ENCODE measurements around the gene PRDM16. TPM values are rescaled to one million over a fixed set of nuclear protein-coding genes. Genes with fewer than 3 reads are reported as not detected.

PRDM16 gene
- polyA plus RNA-seq, 1 donor from 2014 or later = not detected

- Mint-ChIP-seq H3K4me3 (no peak overlapping the region), H3K27ac (no peak overlapping the region), H3K9me3 (no peaks in the 10 kb centered on the region), H3K4me1 (no peaks in the 10 kb centered on the region), H3K27me3 (peaks cover 3% of the 10 kb centered on the region), H3K36me3 (no peaks in the 10 kb centered on the region)
Measured at GRCh38 chr1:3029481-3029961, 39.5 kb upstream of the PRDM16 start.

GRCh38 chr1:3029991-3030662, 38.9 kb upstream of the PRDM16 start:
- H3K27ac Mint-ChIP-seq = no peak overlapping the region
- H3K4me1 Mint-ChIP-seq = no peaks in the 10 kb centered on the region
- no peaks in the 10 kb centered on the region for H3K36me3 Mint-ChIP-seq
- H3K4me3 Mint-ChIP-seq = no peak overlapping the region
- peaks cover 3% of the 10 kb centered on the region for H3K27me3 Mint-ChIP-seq
- H3K9me3 Mint-ChIP-seq = no peaks in the 10 kb centered on the region

DNA sequence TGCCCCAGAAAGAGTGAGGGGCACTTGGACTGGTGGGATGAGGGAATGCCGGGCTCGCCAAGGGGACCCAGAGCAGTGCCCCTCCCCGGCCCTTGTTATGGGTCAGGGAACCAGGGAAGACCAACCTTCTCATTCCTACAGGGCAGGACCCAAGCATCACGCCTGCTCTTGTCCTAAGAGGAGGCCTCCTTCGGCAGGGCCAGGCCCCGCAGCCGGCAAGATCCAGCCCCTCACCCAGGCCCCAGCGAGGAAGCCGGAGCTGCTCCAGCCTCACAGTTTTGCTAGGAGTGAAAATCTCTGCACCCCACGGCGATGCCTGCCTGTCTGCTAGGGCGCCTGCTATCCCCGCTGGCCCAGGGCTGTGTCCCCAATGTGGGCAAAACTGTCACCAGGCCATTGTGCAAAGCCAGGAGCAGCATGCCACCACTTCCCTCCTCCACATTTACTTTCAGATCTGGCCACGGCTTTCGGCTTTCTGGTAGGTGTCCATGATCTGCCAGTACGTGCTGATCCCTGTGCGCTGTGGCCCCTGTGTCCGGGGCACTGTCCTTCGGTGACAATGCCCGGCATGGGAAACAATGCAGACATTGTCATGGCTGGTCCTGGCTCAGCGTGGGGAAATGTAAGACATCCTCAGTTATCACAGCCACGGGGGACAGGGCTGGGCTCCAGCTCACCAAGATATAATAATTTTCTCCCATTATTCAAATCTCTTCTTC, 38.2 kb upstream of the PRDM16 start:
- Mint-ChIP-seq H3K36me3 (no peaks in the 10 kb centered on the region), H3K9me3 (no peaks in the 10 kb centered on the region), H3K4me1 (no peaks in the 10 kb centered on the region), H3K4me3 (peak overlapping the region in 1 of 4 donors; percentile 47), H3K27me3 (peaks cover 3% of the 10 kb centered on the region), H3K27ac (no peak overlapping the region)

DNA sequence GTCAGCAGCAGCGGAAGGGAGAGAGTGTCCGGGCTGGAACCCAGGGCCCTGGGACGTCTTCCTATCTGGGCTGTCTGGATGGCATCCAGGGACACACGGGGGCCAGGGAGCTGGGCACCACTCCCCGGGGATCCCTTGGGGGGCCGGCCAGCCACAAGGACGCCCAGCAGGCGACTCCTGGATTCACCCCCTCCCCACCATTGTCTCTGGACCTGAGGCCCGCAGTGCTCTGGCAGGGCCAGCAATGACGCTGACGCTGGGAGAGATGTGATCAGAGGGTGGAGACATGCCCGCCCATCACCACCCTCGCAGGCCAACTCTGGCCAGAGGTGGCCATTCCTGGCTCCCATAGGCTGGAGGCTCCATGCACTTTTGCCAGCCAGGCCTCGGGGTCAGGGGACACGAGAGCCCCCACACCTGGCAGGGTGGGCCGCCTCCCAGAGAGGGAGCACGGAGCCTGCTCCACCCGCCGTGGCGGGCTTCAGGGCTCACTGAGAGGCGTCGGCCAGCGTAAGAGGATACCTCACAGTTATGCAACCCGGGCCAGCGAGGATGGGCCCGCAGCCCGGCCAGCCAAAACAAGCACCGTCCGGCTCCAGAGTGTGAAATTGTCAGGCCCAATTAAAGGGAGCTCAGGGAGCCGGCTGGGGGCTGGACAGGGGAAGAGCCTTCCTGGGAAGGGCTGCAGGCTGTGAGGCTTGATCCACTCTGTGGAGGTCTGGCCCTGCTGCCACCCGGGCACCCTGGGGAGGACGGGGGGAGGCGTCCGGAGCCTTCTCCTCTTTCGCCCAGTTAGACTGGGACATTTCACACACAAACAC, 37.4 kb upstream of the PRDM16 start:
- no peak overlapping the region for H3K4me3 Mint-ChIP-seq
- H3K36me3 Mint-ChIP-seq = no peaks in the 10 kb centered on the region
- H3K27me3 Mint-ChIP-seq = peaks cover 3% of the 10 kb centered on the region
- H3K9me3 Mint-ChIP-seq = no peaks in the 10 kb centered on the region
- no peak overlapping the region for H3K27ac Mint-ChIP-seq
- no peaks in the 10 kb centered on the region for H3K4me1 Mint-ChIP-seq

- peaks cover 3% of the 10 kb centered on the region for H3K27me3 Mint-ChIP-seq
- no peak overlapping the region for H3K27ac Mint-ChIP-seq
- no peaks in the 10 kb centered on the region for H3K9me3 Mint-ChIP-seq
- no peak overlapping the region for H3K4me3 Mint-ChIP-seq
- H3K36me3 Mint-ChIP-seq = no peaks in the 10 kb centered on the region
- no peaks in the 10 kb centered on the region for H3K4me1 Mint-ChIP-seq
Measured at GRCh38 chr1:3032371-3033039, 36.5 kb upstream of the PRDM16 start.

- Mint-ChIP-seq H3K4me3 (no peak overlapping the region), H3K27me3 (peaks cover 3% of the 10 kb centered on the region), H3K27ac (no peak overlapping the region), H3K9me3 (no peaks in the 10 kb centered on the region), H3K36me3 (no peaks in the 10 kb centered on the region), H3K4me1 (no peaks in the 10 kb centered on the region)
Measured at GRCh38 chr1:3033040-3033789, 35.8 kb upstream of the PRDM16 start.

DNA sequence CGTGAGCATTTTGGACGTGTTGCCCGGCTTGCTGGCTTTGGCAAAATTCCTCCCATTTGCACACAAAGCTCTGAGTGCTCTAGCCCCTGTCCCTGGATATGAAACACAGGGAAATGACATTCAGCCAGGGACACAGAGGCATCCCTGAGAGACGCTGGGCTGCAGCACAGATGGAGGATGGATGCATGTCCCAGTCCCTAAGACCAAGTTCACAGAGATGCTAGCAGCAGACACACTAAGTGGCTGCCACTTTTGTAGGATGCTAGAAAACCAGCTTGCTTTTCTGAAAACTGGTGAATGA, 35.3 kb upstream of the PRDM16 start:
- Mint-ChIP-seq H3K27me3 (peaks cover 3% of the 10 kb centered on the region), H3K4me1 (no peaks in the 10 kb centered on the region), H3K9me3 (no peaks in the 10 kb centered on the region), H3K27ac (no peak overlapping the region), H3K36me3 (no peaks in the 10 kb centered on the region), H3K4me3 (no peak overlapping the region)

- H3K36me3 Mint-ChIP-seq = no peaks in the 10 kb centered on the region
- no peaks in the 10 kb centered on the region for H3K4me1 Mint-ChIP-seq
- no peak overlapping the region for H3K4me3 Mint-ChIP-seq
- no peak overlapping the region for H3K27ac Mint-ChIP-seq
- H3K27me3 Mint-ChIP-seq = peaks cover 3% of the 10 kb centered on the region
- no peaks in the 10 kb centered on the region for H3K9me3 Mint-ChIP-seq
Measured at GRCh38 chr1:3034162-3034561, 34.8 kb upstream of the PRDM16 start.

- peaks cover 3% of the 10 kb centered on the region for H3K27me3 Mint-ChIP-seq
- H3K27ac Mint-ChIP-seq = no peak overlapping the region
- H3K4me3 Mint-ChIP-seq = no peak overlapping the region
- H3K36me3 Mint-ChIP-seq = no peaks in the 10 kb centered on the region
- no peaks in the 10 kb centered on the region for H3K9me3 Mint-ChIP-seq
- no peaks in the 10 kb centered on the region for H3K4me1 Mint-ChIP-seq
Measured at GRCh38 chr1:3034728-3035562, 34.1 kb upstream of the PRDM16 start.

DNA sequence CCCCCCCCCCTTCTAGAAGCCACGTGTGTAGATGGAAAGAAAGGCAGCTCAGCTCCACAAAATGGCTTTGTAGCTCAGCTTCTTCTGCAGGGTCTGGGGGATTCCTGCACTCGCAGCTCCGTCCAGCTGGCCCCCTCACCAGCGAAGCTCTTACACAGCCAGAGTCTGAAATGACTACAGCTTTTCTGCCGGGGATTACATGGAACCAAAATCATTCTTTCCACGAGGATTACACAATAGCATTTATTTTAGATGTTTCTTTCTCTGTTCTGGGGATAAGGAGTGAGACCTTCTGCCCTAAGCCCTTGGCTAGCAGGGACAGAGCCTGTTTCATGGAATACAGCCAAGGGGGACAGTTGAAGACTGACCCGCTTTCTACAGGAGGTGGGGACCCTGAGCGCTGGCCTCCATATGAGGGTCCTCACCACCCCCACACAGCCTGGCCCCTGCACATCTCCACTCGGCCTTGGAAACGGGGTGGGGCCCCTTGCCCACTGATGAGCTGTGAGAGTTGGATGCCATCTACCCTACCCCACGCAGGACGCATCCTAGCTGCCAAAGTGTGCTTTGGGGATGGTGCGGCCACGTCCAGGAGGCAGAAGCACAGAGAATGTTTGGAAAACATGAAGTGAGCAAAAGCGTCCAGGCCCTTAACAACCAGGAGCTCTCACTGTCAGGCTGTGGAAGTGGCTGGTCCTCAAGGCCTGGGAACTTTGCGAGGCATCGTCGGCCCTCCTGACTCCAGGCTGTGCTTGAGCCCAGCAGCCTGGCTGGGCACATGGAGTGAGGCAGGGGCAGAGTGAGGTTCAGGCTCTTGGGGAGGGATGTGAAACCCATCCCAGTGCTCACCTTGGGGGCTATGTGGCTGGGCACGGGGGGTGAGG, 33.2 kb upstream of the PRDM16 start:
- no peaks in the 10 kb centered on the region for H3K36me3 Mint-ChIP-seq
- H3K4me3 Mint-ChIP-seq = no peak overlapping the region
- peaks cover 3% of the 10 kb centered on the region for H3K27me3 Mint-ChIP-seq
- no peak overlapping the region for H3K27ac Mint-ChIP-seq
- no peaks in the 10 kb centered on the region for H3K4me1 Mint-ChIP-seq
- H3K9me3 Mint-ChIP-seq = no peaks in the 10 kb centered on the region

- H3K27me3 Mint-ChIP-seq = no peaks in the 10 kb centered on the region
- H3K27ac Mint-ChIP-seq = no peak overlapping the region
- no peaks in the 10 kb centered on the region for H3K9me3 Mint-ChIP-seq
- no peaks in the 10 kb centered on the region for H3K36me3 Mint-ChIP-seq
- H3K4me3 Mint-ChIP-seq = no peak overlapping the region
- H3K4me1 Mint-ChIP-seq = no peaks in the 10 kb centered on the region
Measured at GRCh38 chr1:3036447-3037280, 32.3 kb upstream of the PRDM16 start.

DNA sequence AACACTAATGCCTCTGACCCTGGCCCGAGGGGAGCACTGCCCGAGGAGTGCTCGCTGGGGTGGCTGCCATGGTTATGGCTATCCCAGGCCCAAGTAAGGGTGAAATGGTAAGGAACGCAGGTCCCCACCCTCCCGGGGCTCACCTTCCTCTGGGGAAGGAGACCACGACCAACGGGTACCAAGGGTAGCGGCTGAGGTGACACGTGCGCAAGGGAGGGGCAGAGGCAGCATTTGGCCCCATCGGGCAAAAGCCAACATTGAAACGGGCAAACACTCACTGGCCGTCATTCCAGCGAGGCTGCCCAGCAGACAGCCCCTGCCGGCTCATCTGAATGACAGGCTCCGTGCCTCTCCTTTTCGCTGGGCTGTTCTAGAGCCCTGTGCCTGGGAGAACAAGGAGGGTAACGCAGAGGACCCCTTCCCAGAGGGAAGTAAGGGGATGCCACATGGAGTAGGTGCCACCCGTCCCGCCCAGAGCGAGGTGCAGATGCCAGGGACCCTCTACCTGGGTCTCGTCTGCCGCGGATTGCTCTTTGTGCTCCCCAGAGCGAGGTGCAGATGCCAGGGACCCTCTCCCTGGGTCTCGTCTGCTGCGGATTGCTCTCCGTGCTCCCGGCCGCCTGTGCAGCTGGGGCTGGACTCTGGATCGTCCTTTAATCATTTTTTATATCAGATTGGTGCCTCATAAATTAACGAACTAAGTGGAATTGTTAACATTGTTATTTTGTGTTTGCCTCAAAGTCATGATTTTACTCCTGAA, 31.5 kb upstream of the PRDM16 start:
- Mint-ChIP-seq H3K4me3 (no peak overlapping the region), H3K4me1 (no peaks in the 10 kb centered on the region), H3K9me3 (no peaks in the 10 kb centered on the region), H3K27ac (no peak overlapping the region), H3K27me3 (peaks cover 1% of the 10 kb centered on the region), H3K36me3 (no peaks in the 10 kb centered on the region)

Measured in IgD-negative memory B cell (primary cell).